GM23338 (cell line): ENCODE results near the gene PHKB. TPM values are rescaled to one million over a fixed set of nuclear protein-coding genes. Genes with fewer than 3 reads are reported as not detected.

Experiments used
- CREB1 ChIP-seq: fragments of 250-450 bp; sonication (Bioruptor Pico); IDR thresholded peaks from 2 replicates; pipeline ENCODE4 v1.5.0; 2020; ENCODE audit warnings: low read depth, mild to moderate bottlenecking, moderate library complexity
- CTCF ChIP-seq, 2 experiments: fragments of 200-600 bp in 1 of 2; sonication (generic) in 1 of 2; conservative IDR thresholded peaks; 2 replicates each; pipeline versions ENCODE4 v1.5.1 to v1.6.1; 2016 to 2017; ENCODE audit warnings: antibody characterized with exemption in 2 of 2, low read depth in 2 of 2, mild to moderate bottlenecking in 2 of 2, moderate library complexity in 1 of 2
- ETS1 ChIP-seq: IDR thresholded peaks from 2 replicates; pipeline ENCODE4 v1.6.1; 2016; ENCODE audit warnings: antibody characterized with exemption
- EZH2 ChIP-seq: fragments of 200-600 bp; sonication (generic); IDR thresholded peaks from one replicate; pipeline ENCODE4 v1.8.0; 2017; ENCODE audit warnings: antibody characterized with exemption, mild to moderate bottlenecking, low read depth; ENCODE audit not compliant: unreplicated experiment
- EZH2phosphoT487 ChIP-seq: fragments of 200-600 bp; sonication (generic); IDR thresholded peaks from one replicate; pipeline ENCODE4 v1.8.1; 2018; ENCODE audit warnings: antibody characterized with exemption; ENCODE audit not compliant: unreplicated experiment
- JUNB ChIP-seq: IDR thresholded peaks from one replicate; pipeline ENCODE4 v1.6.1; 2016; ENCODE audit warnings: antibody characterized with exemption; ENCODE audit not compliant: unreplicated experiment
- POLR2AphosphoS5 ChIP-seq: IDR thresholded peaks from 2 replicates; pipeline ENCODE4 v1.6.1; 2016; ENCODE audit warnings: antibody characterized with exemption, low read depth
- STAT1 ChIP-seq: IDR thresholded peaks from one replicate; pipeline ENCODE4 v1.6.1; 2016; ENCODE audit warnings: antibody characterized with exemption; ENCODE audit not compliant: unreplicated experiment
- ZNF331 ChIP-seq: fragments of 250-450 bp; sonication (Bioruptor Pico); IDR thresholded peaks from 2 replicates; pipeline ENCODE4 v1.5.0; 2020; ENCODE audit warnings: low read depth, mild to moderate bottlenecking, moderate library complexity
- ZNF462 ChIP-seq: fragments of 250-450 bp; sonication (Bioruptor Pico); IDR thresholded peaks from 2 replicates; pipeline ENCODE4 v1.5.0; 2020; ENCODE audit warnings: mild to moderate bottlenecking, moderate library complexity
- polyA plus RNA-seq: library from polyadenylated mRNA; unstranded; fragments of >200 nt; fragmentation: Nextera tagmentation; extraction: Ambion mirVana; gene quantifications from 2 replicates; pipeline ENCODE4 v1.2.1, GENCODE V29; 2016
- total RNA-seq: library from RNA; depleted of rRNA; stranded (reverse); fragments of >200 nt; shearing (Covaris generic); gene quantifications from 2 replicates; pipeline ENCODE4 v1.2.3, GENCODE V29; 2014

PHKB gene
- total and polyA plus RNA-seq, 2 experiments from 2014 or later, result 20.3 to 57.3 TPM

- no peak for TF ChIP-seq ZNF462 (CRISPR knock-in tag)
- TF ChIP-seq ETS1, result no peak
- TF ChIP-seq CREB1, result no peak
- TF ChIP-seq POLR2AphosphoS5, result no peak
- TF ChIP-seq STAT1, result no peak
- TF ChIP-seq CTCF (conservative IDR thresholded peaks at IDR 0.05; ENCODE audit: low read depth in 2 of 2), result no peak
- TF ChIP-seq JUNB, result no peak
- no peak for TF ChIP-seq EZH2
- TF ChIP-seq EZH2phosphoT487, result no peak
- TF ChIP-seq ZNF331, result no peak
These were observed 110.6 kb downstream of the PHKB start (continued) for GRCh38 chr16:47571711-47572110.
